GM21526 (cell line): ENCODE data around the gene PGAP2.
"Not testable (repeated sequence)": the region's sequence is repeated elsewhere in the genome, so short reads cannot be mapped to it uniquely, and the experiment has no call there.

Experiments
- ATAC-seq: cut with Tn5 transposase; IDR thresholded peaks from one replicate; pipeline ENCODE4 v1.9.1; 2021; ENCODE audit warnings: moderate library complexity; ENCODE audit not compliant: unreplicated experiment, low FRiP score

PGAP2 gene

DNA sequence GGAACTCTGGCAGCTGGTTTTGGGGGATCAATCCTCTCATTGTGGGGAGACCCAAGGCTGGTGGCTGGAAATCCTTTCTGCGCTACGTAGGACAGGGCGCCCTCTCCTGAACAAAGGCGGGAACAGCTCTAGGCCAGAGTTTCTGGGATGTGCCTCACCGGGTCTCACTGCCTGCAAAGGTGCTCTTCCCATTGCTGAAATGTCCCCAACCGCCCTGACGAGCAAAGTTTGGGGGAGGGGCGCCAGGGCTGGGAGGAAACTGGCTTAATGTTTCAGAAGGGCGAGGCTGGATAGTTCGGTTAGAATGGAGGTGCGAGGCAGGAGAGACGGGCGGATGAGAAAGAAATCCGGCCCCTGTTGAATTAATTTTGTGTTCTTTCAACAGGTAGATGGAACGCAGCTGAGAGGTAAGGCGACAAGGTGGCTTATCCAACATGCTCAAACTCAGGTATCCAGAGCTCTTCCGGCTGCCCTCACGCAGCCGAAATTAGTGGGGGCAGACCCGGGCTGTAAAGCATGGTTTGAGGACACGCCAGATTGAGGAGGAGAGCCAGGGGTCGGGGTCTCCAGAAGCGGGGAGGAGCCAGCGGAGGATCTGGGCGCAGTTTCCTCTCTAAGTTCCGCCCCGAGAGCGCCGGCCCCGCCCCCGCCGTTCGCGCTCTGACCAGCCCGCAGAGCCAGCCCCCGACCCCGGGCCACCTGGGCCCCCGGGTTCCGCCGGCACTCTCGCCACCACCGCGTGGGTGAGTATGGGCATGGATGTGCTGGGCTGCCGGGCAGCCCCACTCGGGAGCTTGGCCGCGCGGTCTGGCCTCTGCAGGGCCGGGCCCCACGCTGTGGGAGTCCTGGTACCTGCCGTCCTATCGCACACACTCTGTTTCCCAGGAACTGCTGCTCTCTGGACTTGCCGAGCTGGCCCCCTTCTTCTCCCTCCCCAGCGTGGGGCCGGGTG lies at the start of gene PGAP2:
PGAP2 (plus strand) TSS at position 652 of the 952 bp plus-strand sequence. CDS start 2,700 bp downstream, outside the sequence.
- ATAC-seq, result peak; percentile 61

DNA sequence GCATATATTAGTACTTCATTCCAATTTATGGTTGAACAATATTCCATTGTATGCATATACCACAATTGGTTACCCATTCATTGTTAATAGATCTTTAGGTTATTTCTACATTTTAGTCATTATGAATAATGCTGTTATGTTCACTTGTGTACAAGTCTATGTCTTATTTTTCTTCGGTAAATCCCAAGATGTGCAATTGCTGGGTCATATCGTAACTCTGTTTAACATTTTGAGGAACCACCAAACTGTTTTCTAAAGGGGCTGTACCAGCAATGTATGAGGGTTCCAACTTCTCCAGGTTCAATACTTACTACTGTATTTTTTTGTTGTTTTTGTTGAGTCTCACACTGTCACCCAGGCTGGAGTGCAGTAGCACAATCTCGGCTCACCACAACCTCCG lies 44.1 kb upstream of the PGAP2 start:
- no peak for ATAC-seq

DNA sequence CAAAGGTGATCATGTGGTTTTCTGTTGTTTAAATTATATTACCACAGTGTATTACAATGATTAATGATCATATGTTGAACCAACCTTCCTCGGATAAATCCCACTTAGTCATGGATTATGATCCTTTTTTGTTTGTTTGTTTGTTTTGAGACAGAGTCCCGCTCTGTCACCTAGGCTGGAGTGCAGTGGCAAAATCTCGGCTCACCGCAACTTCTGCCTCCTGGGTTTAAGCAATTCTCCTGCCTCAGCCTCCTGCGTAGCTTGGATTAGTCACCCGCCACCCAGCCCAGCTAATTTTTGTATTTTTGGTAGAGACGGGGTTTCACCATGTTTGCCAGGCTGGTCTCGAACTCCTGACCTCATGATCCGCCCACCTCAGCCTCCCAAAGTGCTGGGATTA lies 41.5 kb upstream of the PGAP2 start:
- ATAC-seq, result not testable (repeated sequence)

DNA sequence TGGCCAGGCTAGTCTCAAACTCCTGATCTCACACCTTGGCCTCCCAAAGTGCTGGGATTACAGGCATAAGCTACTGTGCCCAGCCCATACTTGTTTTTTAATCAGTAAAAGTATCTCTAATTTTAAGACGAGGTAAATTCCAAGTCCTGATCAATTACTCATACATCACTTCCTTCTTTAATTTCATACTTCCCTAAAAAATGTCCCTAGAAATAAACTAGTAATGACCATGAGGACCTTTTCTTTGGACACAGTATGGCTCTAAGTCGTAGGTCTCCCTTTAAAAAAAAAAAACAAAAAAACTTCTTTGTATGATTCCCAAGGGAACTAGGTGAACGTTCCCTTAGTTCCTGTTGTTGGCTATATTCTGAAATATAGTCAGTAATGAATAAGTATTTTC lies 40.8 kb upstream of the PGAP2 start:
- no peak for ATAC-seq

DNA sequence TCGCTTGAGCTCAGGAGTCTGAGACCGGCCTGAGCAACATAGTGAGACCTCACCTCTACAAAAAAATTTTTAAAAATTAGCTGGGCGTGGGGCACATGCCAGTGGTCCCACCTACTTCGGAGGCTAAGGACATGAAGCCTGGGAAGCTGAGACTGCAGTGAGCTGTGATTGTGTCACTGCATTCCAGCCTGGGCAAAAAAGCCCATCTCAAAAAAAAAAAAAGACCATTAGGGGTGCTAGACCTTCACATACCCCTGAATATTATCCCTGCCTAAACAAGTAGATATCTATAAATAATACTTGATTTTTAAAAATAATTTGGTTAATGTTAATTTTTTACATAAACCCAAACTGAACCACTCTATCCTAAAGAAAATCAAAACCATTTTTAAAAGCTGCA lies 35.2 kb upstream of the PGAP2 start:
- no peak for ATAC-seq

DNA sequence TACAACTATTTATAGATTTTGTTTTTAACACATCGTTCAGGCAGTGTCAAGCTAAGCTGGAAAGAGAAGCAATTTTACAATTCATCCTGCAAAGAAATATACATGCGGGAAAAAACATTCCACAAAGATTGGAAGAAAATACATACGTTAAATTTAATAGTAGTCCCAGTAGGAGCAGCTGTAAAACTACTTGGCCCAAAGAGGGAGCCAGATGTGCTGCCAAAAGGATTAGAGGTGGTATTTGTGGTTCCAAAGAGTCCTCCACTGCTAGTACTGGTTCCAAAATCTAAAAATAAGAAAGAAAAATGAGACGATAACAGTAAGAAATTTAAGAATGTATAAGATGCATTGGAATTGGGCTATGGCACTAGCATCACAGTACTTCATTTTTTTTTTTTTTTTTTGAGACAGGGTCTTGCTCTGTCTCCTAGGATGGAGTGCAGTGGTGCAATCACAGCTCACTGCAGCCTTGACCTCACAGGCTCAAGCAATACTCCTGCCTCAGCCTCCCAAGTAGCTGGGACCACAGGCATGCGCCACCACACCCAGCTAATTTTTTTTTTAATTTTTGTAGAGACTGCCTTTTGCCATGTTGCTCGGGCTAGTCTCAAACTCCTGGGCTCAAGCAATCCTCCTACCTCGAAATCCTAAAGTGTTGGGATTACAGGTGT lies 32.5 kb upstream of the PGAP2 start:
- ATAC-seq, result no peak

DNA sequence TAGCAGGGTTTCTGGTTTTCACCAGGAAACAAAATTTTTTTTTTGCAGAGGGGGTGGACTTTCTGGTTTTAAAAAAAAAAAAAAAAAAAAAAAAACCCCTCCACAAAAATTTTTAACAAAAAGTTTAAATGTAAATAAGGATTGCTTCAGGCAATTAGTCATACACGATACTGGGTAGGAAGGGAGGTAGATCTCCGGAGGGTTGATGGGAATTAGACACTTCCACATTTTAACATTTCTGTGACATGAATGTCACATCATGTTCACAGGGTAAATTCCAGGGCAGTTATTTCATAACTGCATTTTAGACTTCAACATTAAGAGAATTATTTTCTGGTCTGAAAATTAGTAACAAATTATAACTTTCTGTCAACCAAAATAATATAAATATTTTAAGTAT lies 26.9 kb upstream of the PGAP2 start:
- ATAC-seq, result no peak

DNA sequence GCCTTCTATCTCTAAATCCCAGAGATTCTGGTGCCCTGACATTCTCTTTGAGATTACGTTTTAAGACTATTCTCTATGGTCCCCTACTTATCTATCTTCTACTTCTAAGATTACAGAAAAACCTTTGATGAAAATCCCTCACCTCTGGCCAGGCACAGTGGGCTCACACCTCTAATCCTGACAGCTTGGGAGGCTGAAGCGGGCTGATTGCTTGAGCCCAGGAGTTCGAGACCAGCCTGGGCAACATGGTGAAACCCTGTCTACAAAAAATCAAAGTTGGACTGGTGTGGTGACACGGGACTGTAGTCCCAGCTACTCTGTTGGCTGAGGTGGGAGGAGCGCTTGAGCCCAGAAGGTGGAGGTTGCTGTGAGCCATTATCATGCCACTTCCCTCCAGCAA lies 25.4 kb upstream of the PGAP2 start:
- ATAC-seq, result no peak

DNA sequence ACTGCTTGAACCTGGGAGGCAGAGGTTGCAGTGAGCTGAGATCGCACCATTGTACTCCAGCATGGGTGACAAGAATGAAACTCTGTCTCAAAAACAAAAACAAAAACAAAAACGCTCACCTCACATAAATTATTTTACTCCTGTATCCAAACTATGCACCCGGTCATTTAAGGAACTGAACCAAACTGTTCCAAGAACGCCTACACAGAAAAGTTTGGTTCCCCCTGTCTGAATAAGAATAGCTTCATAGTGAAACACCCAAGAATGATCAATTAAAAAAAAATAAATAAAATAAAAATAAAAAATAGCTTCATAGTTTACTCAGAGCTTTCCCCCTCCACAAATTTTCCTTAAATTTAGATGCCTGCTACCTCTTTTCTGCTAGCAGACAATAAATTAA lies 24.7 kb upstream of the PGAP2 start:
- ATAC-seq, result no peak

DNA sequence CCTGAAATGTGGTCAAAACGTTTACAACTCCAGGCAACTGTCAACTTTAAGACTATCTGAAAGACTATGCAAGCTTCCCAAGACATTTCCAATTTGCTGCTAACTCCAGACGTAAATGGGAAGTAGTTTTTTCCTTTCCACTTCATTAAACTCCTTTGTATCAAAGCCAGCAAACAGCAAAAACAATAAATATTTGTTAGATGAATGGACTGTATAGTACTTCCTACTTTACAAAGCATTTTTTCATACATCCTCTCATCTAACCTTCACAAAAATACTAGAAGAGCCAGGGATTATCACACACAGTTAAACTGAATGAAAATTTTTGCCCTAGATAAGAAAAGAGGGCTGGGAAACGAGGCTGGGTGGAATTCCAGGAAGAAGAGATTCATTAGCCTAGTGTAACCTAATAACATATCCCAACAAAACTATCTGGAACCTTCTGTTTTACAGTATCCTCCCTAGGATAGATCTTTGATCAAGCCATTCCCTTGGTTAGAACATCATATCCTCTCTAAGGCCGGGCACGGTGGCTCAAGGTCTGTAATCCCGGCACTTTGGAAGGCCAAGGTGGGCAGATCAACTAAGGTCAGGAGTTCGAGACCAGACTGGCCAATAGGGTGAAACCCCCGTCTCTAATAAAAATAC lies 21.5 kb upstream of the PGAP2 start:
- ATAC-seq, result no peak

DNA sequence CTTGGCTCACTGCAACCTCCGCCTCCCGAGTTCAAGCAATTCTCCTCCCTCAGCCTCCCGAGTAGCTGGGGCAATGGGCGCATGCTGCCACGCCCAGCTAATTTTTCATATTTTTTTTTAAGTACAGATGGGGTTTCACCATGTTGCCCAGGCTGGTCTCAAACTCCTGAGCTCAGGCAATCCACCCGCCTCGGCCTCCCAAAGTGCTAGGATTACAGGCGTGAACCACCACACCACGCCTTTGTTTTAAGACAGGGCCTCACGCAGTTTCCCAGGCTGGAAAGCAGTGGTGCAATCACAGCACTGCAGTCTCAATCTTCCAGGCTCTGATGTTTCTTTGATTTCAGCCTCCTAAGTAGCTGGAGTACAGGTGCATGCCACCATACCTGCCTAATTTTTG lies 14.0 kb upstream of the PGAP2 start:
- not testable (repeated sequence) for ATAC-seq

DNA sequence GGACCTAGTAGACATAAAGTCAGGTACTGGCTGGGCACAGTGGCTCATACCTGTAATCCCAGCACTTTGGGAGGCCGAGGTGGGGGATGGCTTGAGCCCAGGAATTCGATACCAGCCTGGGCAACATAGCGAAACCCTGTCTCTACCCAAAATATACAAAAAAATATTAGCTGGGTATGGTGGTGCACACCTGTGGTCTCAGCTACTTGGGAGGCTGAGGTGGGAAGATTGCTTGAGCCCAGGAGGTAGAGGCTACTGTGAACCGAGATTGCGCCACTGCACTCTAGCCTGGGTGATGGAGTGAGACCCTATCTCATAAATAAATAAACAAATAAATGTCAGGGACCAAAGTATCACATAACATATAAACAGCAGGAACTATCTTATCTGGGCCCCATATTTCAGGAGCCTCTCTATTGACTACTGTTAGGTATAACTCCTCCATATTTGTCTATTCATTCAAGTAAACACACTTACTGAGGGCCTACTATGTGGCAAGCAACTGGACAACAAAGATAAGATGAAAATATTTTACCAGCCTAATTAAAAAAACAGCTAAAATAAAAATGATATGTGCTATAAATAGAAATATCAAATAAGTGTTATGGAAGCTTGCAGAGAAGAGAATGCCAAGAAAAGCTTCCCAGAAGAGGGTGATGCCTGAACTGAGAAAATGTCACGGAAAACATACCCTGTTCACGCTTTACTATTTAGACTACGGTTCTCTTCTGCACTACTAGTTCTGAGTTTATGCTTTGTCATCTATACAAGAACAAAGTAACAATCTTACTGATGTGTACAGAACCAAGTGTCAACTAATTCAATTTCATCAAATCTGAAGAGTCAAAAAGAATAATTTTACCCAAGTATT lies 13.0 kb upstream of the PGAP2 start:
- no peak for ATAC-seq

DNA sequence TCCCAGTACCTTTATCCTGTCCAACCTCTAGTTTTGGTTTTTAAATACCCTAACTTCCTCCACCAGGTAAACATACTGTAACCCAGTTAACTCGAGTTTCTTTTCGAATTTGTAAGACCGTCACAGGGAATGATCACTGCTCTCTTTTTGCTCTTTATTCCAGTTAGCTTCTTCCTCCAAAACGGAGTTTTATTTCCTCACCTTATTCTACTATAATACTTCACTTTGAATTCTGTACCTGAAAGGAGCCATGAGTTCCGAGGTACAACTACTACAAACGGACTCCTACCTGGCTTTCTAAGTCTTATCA lies 12.4 kb upstream of the PGAP2 start:
- no peak for ATAC-seq

DNA sequence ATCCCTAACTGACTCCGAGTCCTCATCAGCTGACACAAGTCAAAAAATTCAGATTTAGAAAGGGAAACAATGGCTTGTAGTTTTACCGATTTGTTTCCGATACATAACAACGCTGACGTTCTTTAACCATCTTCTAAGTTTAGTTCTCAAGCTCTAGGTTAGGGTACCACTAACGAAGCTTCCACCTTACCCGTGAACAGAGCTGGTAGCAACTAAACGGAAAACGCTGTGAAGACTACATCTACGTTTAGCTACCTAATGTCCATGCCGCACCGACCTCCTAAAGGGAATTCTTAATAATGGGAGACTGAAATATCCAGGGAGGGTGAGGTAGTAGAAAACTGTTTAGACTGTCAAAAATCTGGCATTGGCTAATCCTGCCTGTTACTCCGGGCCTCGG lies 12.0 kb upstream of the PGAP2 start:
- no peak for ATAC-seq

DNA sequence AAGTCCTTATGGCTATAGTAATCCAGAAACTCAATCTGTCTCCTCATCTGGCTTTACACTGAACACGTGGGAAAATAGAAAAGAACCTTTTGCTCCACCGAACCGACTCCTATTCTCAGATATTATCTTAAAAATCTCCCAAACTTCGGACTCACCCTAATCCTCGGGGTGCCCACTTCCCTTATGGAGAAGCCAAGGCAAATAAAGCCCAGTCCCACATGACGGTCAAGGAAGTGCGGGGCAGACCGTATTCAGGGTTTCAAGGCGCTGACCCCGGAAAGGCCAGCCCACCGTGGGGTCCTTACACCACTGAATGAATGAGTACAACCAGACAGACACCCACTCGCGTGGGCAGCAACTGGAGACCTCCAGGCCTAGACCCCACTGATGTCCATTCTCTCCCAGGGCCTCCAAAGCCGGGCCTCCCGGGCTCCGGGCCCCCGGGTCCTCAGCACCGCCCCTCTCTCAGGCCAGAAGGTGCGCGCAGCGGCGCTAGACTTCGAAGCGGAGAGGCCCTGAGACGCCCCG lies 11.5 kb upstream of the PGAP2 start:
- peak; percentile 34 for ATAC-seq

DNA sequence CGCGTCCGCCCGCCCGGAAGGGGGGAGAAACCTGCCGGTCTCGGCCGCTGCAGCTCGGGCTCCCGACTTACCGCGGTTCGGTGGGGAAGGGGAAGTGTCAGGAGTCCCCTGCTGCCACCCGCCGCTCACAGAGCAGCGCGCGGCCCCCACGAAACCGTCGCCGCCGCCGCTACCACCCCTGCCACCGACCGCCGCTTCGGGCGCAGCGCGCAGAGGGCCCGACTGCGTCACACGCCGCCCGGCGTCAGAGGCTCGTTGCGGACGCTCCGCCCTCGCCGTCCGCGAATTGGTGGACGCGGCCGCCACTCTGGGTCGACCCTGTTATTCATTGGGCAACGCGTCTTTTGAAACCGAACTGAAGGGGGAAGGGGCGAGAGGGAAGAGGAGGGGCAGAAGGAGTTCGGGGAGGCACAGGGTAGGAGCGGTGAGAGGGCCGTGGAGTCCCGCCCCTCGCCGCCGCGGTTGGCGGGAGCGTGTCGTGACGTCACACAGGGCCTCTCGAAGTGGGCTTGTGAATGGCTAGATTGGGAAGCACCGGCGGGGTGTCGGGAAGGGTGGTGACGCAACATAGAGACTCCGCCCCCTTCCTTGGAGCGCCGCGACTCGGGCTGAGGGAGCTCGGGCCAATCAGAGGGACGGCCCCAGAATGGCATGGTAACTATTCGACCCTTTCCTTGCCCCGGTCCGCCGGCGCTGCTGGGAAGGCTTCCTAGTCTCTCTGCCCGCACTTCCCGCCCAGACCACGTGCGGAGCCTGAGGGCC lies 10.8 kb upstream of the PGAP2 start, which contains the start of gene NUP98:
NUP98 (minus strand) TSS at position 226 of the 762 bp plus-strand sequence. CDS start 15,437 bp downstream, outside the sequence.
- ATAC-seq, result peak; percentile 94

DNA sequence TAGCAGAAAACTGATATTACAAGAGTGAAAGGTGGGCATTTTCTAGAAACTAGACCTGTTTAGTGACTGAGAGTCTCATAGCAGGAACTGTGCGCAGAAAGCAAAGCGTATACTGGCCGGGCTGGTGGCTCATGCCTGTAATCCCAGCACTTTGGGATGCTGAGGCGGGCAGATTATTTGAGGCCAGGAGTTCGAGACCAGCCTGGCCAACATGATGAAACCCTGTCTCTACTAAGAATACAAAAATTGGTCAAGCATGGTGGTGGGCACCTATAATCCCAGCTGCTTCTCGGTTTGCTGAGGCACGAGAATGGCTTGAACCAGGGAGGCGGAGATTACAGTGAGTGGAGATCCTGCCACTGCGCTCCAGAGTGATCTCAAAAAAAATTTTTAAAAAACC lies 9.2 kb upstream of the PGAP2 start:
- no peak for ATAC-seq

DNA sequence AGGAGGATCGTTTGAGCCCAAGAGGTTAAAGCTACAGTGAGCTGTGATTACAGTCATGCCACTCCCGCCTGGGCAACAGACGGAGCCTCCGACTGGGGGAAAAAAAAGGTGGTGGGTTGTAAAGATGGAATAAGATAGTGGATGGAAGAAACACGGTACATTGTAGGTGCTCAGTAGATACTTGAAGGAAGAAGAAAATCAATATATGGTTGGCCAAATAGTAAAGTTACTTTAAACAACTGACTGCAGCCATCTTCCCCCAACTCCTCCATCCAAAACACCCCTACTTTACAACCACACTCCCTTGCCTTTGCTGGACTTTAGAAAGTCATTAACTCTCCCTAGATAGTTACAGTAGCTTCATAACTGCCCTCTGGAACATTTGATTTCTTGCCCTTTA lies 8.5 kb upstream of the PGAP2 start:
- no peak for ATAC-seq

DNA sequence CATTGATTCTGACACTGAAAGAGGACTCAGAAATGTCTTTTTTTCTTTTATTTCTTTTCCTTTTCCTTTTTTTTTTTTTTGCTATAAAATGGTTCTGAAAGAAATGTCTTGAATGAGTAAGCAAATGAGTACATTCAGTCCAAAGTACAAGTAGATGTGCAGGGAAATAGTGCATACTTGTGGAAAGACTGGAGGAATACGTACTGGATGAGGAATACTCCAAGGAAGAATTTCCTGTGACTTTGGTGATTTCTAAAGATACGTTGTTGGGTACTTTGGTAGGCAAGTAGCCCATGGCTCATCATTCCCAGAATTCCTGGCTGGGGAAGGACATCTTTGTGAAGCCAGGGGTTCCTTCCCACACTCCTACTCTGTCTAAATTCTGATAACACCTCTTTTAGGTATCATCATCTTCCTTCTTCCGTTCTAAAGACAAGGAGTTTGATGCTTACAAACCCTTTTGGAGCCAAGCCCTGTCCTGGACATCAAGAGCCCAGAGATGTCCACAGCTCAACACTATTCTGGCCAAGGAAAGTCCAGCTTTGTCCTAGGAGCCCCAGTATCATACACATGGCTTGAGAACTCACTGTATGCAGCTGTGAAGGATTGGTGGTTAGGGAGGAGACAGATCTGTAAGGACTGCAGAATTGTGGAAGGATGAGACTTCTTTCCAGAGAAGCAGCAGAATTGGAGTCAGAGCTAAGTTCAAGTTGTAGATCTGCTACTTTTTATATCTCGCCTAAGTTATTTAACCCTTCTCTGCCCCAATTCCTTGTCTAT lies 6.2 kb upstream of the PGAP2 start:
- ATAC-seq, result no peak
